Fibroblast of upper back skin (primary cell): Measurements from ENCODE around the gene OR2V2.
A peak's percentile ranks its signal among the peaks of the same experiment; 100 is the strongest.

ENCODE experiments used
- DNase-seq: peaks from one replicate; pipeline ENCODE4 v3.0.0-alpha.2; 2013

The OR2V2 gene

GRCh38 chr5:181192337-181193046, 45.1 kb downstream of the OR2V2 start:
- DNase-seq, result no peak

- no peak for DNase-seq
Observed at GRCh38 chr5:181193656-181194055, 46.3 kb downstream of the OR2V2 start.

GRCh38 chr5:181194489-181195248, 47.3 kb downstream of the OR2V2 start:
- no peak for DNase-seq

GRCh38 chr5:181195249-181195761, 47.9 kb downstream of the OR2V2 start:
- no peak for DNase-seq

- no peak for DNase-seq
Observed at GRCh38 chr5:181197326-181197951, 50.1 kb downstream of the OR2V2 start.

GRCh38 chr5:181198106-181198685, 50.8 kb downstream of the OR2V2 start:
- DNase-seq, result no peak

- no peak for DNase-seq
Observed at GRCh38 chr5:181198905-181199519, 51.6 kb downstream of the OR2V2 start.

GRCh38 chr5:181199881-181200638, 52.7 kb downstream of the OR2V2 start:
- DNase-seq, result no peak

- no peak for DNase-seq
Observed at GRCh38 chr5:181200816-181201215, 53.4 kb downstream of the OR2V2 start.

- no peak for DNase-seq
Observed at GRCh38 chr5:181203093-181203711, 55.8 kb downstream of the OR2V2 start.

- no peak for DNase-seq
Observed at GRCh38 chr5:181203777-181204112, 56.4 kb downstream of the OR2V2 start.

GRCh38 chr5:181204113-181204825, 56.9 kb downstream of the OR2V2 start:
- DNase-seq, result no peak

GRCh38 chr5:181204826-181205760, 57.7 kb downstream of the OR2V2 start, which contains the start of gene TRIM7:
Gene TRIM7, minus strand, starts transcription at chr5:181205196. Its CDS starts 86 bp downstream, at chr5:181205110.
- DNase-seq, result no peak

GRCh38 chr5:181205761-181206649, 58.6 kb downstream of the OR2V2 start:
- DNase-seq, result no peak

- peak; percentile 94 for DNase-seq
Observed at GRCh38 chr5:181207214-181207959, 60.0 kb downstream of the OR2V2 start.

- no peak for DNase-seq
Observed at GRCh38 chr5:181207960-181208253, 60.5 kb downstream of the OR2V2 start.
